HG03045 (cell line): ENCODE measurements around the gene TRIM17.
"Not testable (repeated sequence)": the region's sequence is repeated elsewhere in the genome, so short reads cannot be mapped to it uniquely, and the experiment has no call there.

Source experiments
- ATAC-seq: cut with Tn5 transposase; IDR thresholded peaks from one replicate; pipeline ENCODE4 v1.9.1; 2021; ENCODE audit warnings: mild to moderate bottlenecking, moderate library complexity; ENCODE audit not compliant: unreplicated experiment

Gene TRIM17

GRCh38 chr1:228450200-228450599 lies 33.5 kb upstream of the TRIM17 start:
- ATAC-seq = no peak

DNA sequence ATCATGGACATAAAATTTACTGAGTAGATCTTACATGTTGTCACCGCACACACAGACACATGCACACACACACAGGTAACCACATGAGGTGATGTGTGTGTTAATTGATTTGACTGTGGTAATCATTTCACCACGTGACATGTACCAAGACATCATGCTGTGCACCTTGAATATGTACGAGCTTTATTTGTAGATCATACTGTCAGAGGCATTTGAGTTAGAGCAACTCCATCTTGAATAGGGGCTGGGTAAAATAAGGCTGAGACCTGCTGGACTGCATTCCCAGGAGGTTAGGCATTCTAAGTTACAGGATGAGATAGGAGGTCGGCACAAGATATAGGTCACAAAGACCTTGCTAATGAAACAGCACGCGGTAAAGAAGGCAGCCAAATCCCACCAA lies 31.7 kb upstream of the TRIM17 start:
- no peak for ATAC-seq

- no peak for ATAC-seq
Observed at GRCh38 chr1:228446852-228447251, 30.2 kb upstream of the TRIM17 start.

- peak; percentile 79 for ATAC-seq
Observed at GRCh38 chr1:228445843-228446650, 29.4 kb upstream of the TRIM17 start.

DNA sequence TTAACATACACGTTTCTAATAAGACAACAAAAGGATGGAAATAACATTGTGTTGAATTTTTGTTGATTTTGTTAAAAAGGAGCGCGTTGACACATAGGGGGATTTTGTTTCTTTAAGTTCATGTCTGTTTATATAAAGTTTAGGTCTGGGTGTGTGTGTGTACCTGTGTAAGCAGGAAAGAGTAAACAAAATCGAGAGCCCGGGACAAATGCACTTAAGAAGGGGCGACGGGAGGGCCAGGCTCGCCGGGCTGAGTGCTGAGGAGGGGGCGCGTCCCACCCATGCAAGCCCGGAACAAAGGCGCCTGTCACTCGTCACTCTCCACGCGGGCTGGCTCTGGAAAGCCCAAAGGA lies 28.8 kb upstream of the TRIM17 start:
- no peak for ATAC-seq

DNA sequence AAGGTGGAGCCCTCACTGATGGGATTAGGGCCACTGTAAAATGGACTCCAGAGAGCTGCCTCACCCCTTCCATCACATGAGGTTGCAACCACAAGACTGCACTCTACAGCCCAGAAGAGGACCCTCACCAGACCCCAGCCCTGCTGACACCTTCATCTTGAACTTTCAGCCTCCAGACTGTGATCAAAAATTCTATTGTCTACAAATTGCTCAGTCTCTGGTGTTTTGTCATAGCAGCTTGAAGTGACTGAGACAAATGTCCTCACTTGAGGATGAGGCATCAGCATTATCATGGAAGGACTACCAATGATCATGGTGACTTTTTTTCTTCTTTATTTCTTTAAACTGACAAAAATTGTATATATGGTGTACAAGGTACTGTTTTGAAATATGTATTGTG lies 26.7 kb upstream of the TRIM17 start:
- no peak for ATAC-seq

GRCh38 chr1:228440761-228441500 lies 24.3 kb upstream of the TRIM17 start:
- no peak for ATAC-seq

GRCh38 chr1:228438266-228438665 lies 21.6 kb upstream of the TRIM17 start:
- no peak for ATAC-seq

DNA sequence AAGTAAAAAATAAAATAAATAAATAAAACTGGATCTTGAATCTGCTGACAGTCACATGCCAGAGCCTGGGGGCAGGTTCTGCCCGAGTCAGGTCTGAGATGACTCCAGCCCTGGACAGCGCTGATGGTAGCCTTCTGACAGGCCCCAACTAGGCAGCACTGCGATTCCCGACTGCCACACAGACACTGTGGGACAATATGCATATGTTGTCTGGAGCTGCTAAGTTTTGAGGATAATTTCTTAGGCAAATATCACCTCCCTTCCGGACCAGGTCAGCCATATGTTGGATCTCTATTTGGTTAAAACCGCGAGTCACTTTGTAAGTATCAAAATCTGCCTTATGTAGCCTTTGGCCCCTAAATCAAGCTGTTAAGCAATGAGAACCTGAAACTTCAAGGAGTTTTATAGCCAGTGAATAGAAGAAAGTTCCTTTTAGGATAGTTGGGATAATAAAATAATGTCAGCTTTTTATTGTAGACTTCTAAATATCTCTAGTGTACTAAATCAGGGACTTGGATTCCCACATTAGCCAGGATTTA lies 20.8 kb upstream of the TRIM17 start:
- ATAC-seq = no peak

DNA sequence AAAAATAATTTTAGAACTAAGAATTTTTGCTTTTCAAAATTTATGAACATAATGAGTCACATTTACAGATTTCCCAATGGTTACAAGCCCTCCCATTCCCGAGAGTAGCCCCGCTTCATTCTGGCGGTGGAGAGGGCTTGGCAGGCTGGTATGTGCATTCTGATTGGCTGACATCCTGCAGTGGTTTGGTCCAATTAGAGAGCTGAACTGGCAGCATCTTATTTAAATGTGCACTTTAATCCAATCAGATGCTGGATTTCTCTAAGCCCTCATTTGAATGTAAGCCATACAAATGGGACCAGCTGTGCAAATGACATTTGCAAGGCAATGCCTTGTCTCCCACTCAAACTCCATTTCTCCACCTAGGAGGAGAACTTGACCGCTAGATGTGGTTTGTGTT lies 18.0 kb upstream of the TRIM17 start:
- ATAC-seq = no peak

GRCh38 chr1:228433337-228434053 lies 16.8 kb upstream of the TRIM17 start:
- ATAC-seq = not testable (repeated sequence)

GRCh38 chr1:228430243-228430642 lies 13.6 kb upstream of the TRIM17 start:
- no peak for ATAC-seq

GRCh38 chr1:228429698-228430097 lies 13.0 kb upstream of the TRIM17 start:
- ATAC-seq = no peak

GRCh38 chr1:228429007-228429406 lies 12.3 kb upstream of the TRIM17 start:
- ATAC-seq = no peak

DNA sequence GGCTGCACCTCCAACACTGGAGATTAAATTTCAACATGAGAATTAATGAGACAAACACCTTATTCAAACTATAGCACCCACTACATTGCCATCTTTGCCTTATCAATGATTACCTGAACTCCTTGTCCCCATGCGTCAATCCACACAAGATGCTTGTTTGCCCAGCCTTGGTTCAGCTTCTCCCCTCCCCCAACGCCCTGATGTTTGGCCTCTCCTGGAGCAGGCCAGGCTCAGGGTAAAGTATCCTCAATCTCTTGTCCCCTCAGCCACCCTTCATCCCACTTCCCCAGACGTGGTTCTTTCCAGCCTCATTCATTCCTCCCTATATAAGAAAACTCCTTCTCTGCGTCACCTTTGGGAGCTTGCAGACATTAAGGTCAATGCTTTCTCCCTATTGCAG lies 11.8 kb upstream of the TRIM17 start:
- ATAC-seq = no peak

DNA sequence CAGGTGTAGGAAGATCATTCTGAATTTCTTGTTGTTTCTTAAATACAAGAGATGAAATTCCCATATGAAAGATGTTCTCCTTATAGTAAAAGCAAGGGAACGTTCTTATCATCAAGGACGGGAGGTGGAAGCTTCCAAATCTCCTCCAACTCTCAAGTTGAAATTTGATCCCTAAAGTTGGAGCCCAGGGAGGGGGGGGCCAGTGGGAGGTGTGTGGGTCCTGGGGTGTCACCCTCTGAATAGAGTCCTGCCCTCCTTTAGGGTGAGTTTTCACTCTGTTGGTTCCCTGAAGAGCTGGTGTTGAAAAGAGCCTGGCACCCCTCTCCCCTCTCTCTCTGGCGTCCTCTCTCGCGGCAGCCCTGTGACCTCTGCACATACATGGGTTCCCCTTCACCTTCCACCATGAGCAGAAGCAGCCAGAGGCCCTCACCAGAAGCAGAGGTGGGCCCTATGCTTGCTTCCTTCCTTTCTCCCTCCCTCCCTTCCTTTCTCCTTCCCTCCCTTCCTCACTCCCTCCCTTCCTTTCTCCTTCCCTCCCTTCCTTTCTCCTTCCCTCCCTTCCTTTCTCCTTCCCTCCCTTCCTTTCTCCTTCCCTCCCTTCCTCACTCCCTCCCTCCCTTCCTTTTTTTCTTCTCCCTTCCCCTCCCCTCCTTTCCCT lies 10.0 kb upstream of the TRIM17 start:
- no peak for ATAC-seq

DNA sequence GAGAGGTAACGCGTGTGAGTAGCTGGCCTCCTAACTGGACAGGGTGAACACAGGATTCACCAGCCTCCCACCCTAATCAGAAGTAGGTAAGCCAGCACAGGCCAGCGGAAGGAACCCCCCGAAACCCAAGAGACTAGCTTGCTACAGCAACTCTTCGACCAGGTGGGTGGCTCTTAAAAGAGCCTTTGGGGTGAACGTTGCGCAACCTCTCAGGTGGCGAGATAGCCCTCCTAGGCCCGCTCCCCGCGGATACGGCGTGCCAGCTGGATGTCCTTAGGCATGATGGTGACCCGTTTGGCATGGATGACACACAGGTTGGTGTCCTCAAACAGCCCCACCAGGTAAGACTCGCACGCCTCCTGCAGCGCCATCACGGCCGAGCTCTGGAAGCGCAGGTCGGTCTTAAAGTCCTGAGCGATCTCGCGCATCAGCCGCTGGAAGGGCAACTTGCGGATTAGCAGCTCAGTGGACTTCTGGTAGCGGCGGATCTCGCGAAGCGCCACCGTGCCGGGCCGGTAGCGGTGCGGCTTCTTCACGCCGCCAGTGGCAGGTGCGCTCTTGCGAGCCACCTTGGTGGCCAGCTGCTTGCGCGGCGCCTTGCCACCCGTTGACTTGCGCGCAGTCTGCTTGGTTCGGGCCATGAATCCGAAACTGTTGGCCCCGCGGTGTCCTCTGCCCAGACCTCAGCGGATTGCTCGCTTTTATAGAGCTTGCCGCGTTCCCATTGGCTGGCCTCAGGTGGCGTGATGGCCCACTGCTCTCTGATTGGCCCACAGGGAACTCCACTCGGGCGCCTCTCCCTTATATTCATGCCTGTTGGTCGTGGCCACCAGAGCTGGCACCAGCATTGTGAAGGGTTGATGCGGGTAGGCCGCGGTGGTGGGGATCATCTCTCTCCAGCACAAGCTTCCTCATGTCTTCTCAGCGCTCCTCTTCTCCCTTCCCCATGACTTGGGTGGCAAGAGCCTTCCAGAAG lies 8.3 kb upstream of the TRIM17 start:
- ATAC-seq = no peak

GRCh38 chr1:228423404-228424053 lies 6.9 kb upstream of the TRIM17 start:
- no peak for ATAC-seq
